Osteoblast (primary cell): ENCODE measurements around the gene DYSF. TPM values are rescaled to one million over a fixed set of nuclear protein-coding genes. Genes with fewer than 3 reads are reported as not detected.
A peak's percentile ranks its signal among the peaks of the same experiment; 100 is the strongest.

Experiments used
- DNase-seq: peaks from one replicate; pipeline ENCODE4 v3.0.0; 2011; ENCODE audit warnings: low spot score, mixed read lengths; ENCODE audit not compliant: insufficient read length; ENCODE audit errors: missing footprints
- H2AFZ ChIP-seq: 2 replicates; pipeline ENCODE4 v1.6.0; 2011; ENCODE audit warnings: mild to moderate bottlenecking, low read length
- H3K27ac ChIP-seq: 2 replicates; pipeline ENCODE4 v1.5.1; 2011; ENCODE audit warnings: mild to moderate bottlenecking, low read depth, low read length, moderate library complexity
- H3K27me3 ChIP-seq: 2 replicates; pipeline ENCODE4 v1.6.0; 2012; ENCODE audit warnings: mild to moderate bottlenecking, control low read depth, inconsistent platforms, low read length, moderate library complexity; ENCODE audit not compliant: insufficient read depth
- H3K36me3 ChIP-seq: 2 replicates; pipeline ENCODE4 v1.5.1; 2011; ENCODE audit warnings: mild to moderate bottlenecking, low read length, control low read depth, moderate library complexity; ENCODE audit not compliant: insufficient read depth
- H3K4me1 ChIP-seq: 2 replicates; pipeline ENCODE4 v1.5.1; 2011; ENCODE audit warnings: mild to moderate bottlenecking, low read length, control low read depth, moderate library complexity; ENCODE audit not compliant: insufficient read depth
- H3K4me2 ChIP-seq: 2 replicates; pipeline ENCODE4 v1.6.0; 2011; ENCODE audit warnings: mild to moderate bottlenecking, low read length; ENCODE audit not compliant: insufficient read depth
- H3K4me3 ChIP-seq: fragments of 200-600 bp; sonication (generic); 3 replicates; pipeline ENCODE4 v1.5.1; 2012; ENCODE audit warnings: mild to moderate bottlenecking, low read length, inconsistent platforms; ENCODE audit not compliant: insufficient read depth
- H3K79me2 ChIP-seq: 2 replicates; pipeline ENCODE4 v1.6.0; 2012; ENCODE audit warnings: mild to moderate bottlenecking, low read length, control low read depth, inconsistent platforms; ENCODE audit not compliant: insufficient read depth
- H3K9me3 ChIP-seq: 2 replicates; pipeline ENCODE4 v1.5.1; 2011; ENCODE audit warnings: low read depth, low read length, control low read depth
- H4K20me1 ChIP-seq: 2 replicates; pipeline ENCODE4 v1.6.0; 2012; ENCODE audit warnings: mild to moderate bottlenecking, low read length, control low read depth; ENCODE audit not compliant: insufficient read depth
- CTCF ChIP-seq: IDR thresholded peaks from 2 replicates; pipeline ENCODE4 v1.5.1; 2011; ENCODE audit warnings: mild to moderate bottlenecking, low read depth, low read length, moderate library complexity; ENCODE audit errors: extremely low read depth
- total RNA-seq: library from RNA; depleted of rRNA; stranded (reverse); fragments of >200 nt; gene quantifications from 2 replicates; pipeline ENCODE4 v1.2.3, GENCODE V29; 2012

The DYSF gene
- total RNA-seq, 1 donor: 4.3 TPM

GRCh38 chr2:71715951-71716696 lies 262.8 kb downstream of the DYSF start:
- no peaks in the 10 kb centered on the region for H3K79me2 ChIP-seq
- DNase-seq: no peak
- H4K20me1 ChIP-seq: no peaks in the 10 kb centered on the region
- H3K4me2 ChIP-seq: peak overlapping the region; percentile 40
- H3K36me3 ChIP-seq: no peaks in the 10 kb centered on the region
- H3K27ac ChIP-seq: no peak overlapping the region
- H2AFZ ChIP-seq: no peak overlapping the region
- peaks cover 46% of the 10 kb centered on the region for H3K4me1 ChIP-seq
- peaks cover 13% of the 10 kb centered on the region for H3K27me3 ChIP-seq
- no peak for TF ChIP-seq CTCF
- H3K9me3 ChIP-seq: no peaks in the 10 kb centered on the region
- H3K4me3 ChIP-seq: no peak overlapping the region

- no peaks in the 10 kb centered on the region for H3K36me3 ChIP-seq
- no peak for TF ChIP-seq CTCF
- no peaks in the 10 kb centered on the region for H3K79me2 ChIP-seq
- H3K4me1 ChIP-seq: peaks cover 51% of the 10 kb centered on the region
- peak overlapping the region; percentile 33 for H3K4me3 ChIP-seq
- H2AFZ ChIP-seq: no peak overlapping the region
- peak; percentile 96 for DNase-seq
- H3K4me2 ChIP-seq: peak overlapping the region; percentile 40
- no peaks in the 10 kb centered on the region for H3K9me3 ChIP-seq
- H3K27ac ChIP-seq: no peak overlapping the region
- H4K20me1 ChIP-seq: no peaks in the 10 kb centered on the region
- H3K27me3 ChIP-seq: peaks cover 11% of the 10 kb centered on the region
These were observed 263.6 kb downstream of the DYSF start for GRCh38 chr2:71716697-71717624.

GRCh38 chr2:71718686-71719085 lies 265.3 kb downstream of the DYSF start:
- DNase-seq: no peak
- no peaks in the 10 kb centered on the region for H3K79me2 ChIP-seq
- peaks cover 49% of the 10 kb centered on the region for H3K4me1 ChIP-seq
- no peaks in the 10 kb centered on the region for H3K36me3 ChIP-seq
- no peak overlapping the region for H3K4me2 ChIP-seq
- no peak for TF ChIP-seq CTCF
- H3K9me3 ChIP-seq: no peaks in the 10 kb centered on the region
- no peaks in the 10 kb centered on the region for H4K20me1 ChIP-seq
- no peak overlapping the region for H3K27ac ChIP-seq
- no peak overlapping the region for H2AFZ ChIP-seq
- H3K4me3 ChIP-seq: no peak overlapping the region
- peaks cover 11% of the 10 kb centered on the region for H3K27me3 ChIP-seq
